GM21367 (cell line): ENCODE results near the gene NPLOC4.
"Not testable (repeated sequence)": the region's sequence is repeated elsewhere in the genome, so short reads cannot be mapped to it uniquely, and the experiment has no call there.

ENCODE experiments used
- ATAC-seq: cut with Tn5 transposase; IDR thresholded peaks from one replicate; pipeline ENCODE4 v1.9.1; 2021; ENCODE audit not compliant: unreplicated experiment

Gene NPLOC4

GRCh38 chr17:81635973-81636504 is 873 bp downstream of the NPLOC4 start:
- ATAC-seq = no peak

- no peak for ATAC-seq
These were observed 1.5 kb downstream of the NPLOC4 start for GRCh38 chr17:81635431-81635830.

- no peak for ATAC-seq
These were observed 5.4 kb downstream of the NPLOC4 start for GRCh38 chr17:81631482-81631881.

GRCh38 chr17:81630274-81630673 is 6.6 kb downstream of the NPLOC4 start:
- no peak for ATAC-seq

GRCh38 chr17:81621494-81622130 is 15.3 kb downstream of the NPLOC4 start:
- no peak for ATAC-seq

GRCh38 chr17:81618307-81618706 is 18.6 kb downstream of the NPLOC4 start:
- ATAC-seq = not testable (repeated sequence)

GRCh38 chr17:81616877-81617276 is 20.0 kb downstream of the NPLOC4 start:
- ATAC-seq = no peak

- ATAC-seq = no peak
These were observed 21.4 kb downstream of the NPLOC4 start for GRCh38 chr17:81615401-81615930.

GRCh38 chr17:81612172-81612970 is 24.5 kb downstream of the NPLOC4 start:
- ATAC-seq = no peak

- ATAC-seq = no peak
These were observed 27.2 kb downstream of the NPLOC4 start for GRCh38 chr17:81609541-81610311.

GRCh38 chr17:81608605-81609004 is 28.3 kb downstream of the NPLOC4 start:
- no peak for ATAC-seq

- ATAC-seq = no peak
These were observed 28.8 kb downstream of the NPLOC4 start for GRCh38 chr17:81608082-81608481.

GRCh38 chr17:81607431-81607830 is 29.5 kb downstream of the NPLOC4 start:
- ATAC-seq = no peak

GRCh38 chr17:81603846-81604610 is 32.9 kb downstream of the NPLOC4 start:
- ATAC-seq = no peak

GRCh38 chr17:81601525-81602120 is 35.3 kb downstream of the NPLOC4 start:
- no peak for ATAC-seq

- ATAC-seq = no peak
These were observed 37.0 kb downstream of the NPLOC4 start for GRCh38 chr17:81599719-81600486.

- no peak for ATAC-seq
These were observed 43.6 kb downstream of the NPLOC4 start for GRCh38 chr17:81593105-81593871.

- ATAC-seq = no peak
These were observed 44.9 kb downstream of the NPLOC4 start for GRCh38 chr17:81591971-81592370.

GRCh38 chr17:81590121-81590520 is 46.8 kb downstream of the NPLOC4 start:
- ATAC-seq = no peak
